AG09319 (cell line): Measurements from ENCODE around the gene CCBE1.

ENCODE experiments used
- DNase-seq: peaks from one replicate; pipeline ENCODE4 v3.0.0-alpha.2; 2010; ENCODE audit warnings: low read depth; ENCODE audit errors: extremely low read depth
- TF ChIP-seq, protein P1 (sequence below): IDR thresholded peaks from 2 replicates; pipeline ENCODE4 v1.5.1; 2011; ENCODE audit warnings: low read depth, mild to moderate bottlenecking, inconsistent platforms, low read length, moderate library complexity

CCBE1 gene

DNA sequence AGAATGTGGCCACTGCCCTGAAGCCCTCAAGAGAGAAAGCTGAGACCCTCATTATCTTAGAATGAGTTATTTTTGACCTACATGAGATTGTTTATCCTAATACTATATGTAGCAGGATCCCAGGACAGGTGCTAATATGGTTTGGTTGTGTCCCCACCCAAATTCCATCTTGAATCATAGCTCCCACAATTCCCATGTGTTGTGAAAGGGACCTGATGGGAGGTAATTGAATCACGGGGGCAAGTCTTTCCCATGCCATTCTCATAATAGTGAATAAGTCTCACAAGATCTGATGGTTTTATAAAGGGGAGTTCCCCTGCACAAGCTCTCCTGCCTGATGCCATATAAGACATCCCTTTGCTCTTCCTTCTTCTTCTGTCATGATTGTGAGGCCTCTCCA, 76.8 kb downstream of the CCBE1 start:
- TF ChIP-seq, protein P1, sequence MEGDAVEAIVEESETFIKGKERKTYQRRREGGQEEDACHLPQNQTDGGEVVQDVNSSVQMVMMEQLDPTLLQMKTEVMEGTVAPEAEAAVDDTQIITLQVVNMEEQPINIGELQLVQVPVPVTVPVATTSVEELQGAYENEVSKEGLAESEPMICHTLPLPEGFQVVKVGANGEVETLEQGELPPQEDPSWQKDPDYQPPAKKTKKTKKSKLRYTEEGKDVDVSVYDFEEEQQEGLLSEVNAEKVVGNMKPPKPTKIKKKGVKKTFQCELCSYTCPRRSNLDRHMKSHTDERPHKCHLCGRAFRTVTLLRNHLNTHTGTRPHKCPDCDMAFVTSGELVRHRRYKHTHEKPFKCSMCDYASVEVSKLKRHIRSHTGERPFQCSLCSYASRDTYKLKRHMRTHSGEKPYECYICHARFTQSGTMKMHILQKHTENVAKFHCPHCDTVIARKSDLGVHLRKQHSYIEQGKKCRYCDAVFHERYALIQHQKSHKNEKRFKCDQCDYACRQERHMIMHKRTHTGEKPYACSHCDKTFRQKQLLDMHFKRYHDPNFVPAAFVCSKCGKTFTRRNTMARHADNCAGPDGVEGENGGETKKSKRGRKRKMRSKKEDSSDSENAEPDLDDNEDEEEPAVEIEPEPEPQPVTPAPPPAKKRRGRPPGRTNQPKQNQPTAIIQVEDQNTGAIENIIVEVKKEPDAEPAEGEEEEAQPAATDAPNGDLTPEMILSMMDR: no peak
- DNase-seq: no peak

DNA sequence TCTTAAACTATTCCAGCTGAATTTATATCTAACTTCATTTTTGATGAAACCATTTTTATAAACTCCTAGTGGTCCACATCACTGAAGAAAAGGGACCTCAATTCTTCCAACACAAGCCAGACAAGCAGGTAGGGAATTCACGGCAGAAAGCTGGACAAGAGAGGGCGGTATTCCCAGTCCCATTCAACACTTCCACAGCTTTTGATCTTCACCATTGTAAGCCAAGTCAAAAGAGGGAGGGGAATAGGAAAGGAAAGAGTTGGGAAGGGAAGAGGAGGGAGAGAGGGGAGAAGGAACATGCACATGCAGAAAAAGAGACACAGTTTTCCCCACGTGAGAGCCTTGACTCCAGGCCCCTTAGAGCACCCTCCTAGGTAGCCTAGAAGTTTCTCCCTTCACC, 77.4 kb downstream of the CCBE1 start:
- TF ChIP-seq, protein P1: no peak
- DNase-seq: no peak

DNA sequence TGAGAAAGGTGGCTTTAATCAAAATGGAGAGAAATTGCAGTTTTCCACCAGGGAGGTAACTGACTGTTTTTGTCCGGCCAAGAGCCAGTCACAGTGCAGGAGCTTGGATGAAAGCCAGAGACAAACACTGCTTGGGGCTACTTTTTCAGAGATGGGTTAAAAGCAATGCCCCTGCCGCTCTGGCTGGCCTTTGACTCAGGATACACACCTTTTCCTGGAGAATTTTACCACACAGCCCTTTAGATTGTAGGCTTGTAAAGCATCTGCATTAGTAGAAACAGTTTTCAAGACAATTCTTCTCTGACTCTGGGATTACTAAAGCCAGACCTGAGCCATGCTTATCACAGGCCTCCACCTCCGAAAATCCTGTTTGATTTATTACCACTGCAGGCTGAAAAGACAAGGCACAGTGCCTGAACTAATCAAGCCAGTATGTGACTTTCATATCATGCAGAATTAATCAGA, 79.7 kb downstream of the CCBE1 start:
- no peak for DNase-seq
- TF ChIP-seq, protein P1: no peak

DNA sequence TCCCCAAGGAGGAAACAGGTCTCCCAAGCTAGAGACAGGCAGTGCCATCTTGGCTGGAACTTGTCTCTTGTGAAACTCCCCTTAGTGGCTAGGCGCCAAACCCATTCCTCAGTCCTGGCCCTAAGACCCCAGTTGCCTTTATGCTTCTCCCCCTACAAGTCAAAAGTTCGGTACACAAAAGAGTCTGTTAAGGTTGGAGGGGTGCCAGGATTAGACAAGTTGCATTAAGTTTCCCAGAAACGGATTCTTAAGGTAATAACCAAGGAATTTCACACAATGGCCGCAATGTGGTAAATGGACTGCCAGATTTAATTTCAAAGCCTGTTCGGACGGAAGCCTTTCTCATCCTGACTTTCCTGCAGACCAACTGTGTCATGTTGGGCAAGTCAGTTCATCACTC, 80.7 kb downstream of the CCBE1 start:
- TF ChIP-seq, protein P1: no peak
- DNase-seq: no peak

DNA sequence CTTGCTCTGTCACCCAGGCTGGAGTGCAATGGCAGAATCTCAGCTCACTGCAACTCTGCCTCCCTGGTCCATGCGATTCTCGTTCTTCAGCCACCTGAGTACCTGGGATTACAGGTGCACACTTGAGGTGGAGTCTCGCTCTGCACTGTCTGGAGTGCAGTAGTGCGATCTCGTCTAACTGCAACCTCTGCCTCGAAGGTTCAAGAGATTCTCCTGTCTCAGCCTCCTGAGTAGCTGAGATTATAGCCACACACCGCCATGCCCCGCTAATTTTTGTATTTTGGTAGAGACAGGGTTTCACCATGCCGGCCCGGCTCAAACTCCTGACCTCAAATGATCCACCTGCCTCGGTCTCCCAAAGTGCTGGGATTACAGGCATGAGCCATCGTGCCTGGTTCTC, 83.3 kb downstream of the CCBE1 start:
- no peak for DNase-seq
- TF ChIP-seq, protein P1: no peak

DNA sequence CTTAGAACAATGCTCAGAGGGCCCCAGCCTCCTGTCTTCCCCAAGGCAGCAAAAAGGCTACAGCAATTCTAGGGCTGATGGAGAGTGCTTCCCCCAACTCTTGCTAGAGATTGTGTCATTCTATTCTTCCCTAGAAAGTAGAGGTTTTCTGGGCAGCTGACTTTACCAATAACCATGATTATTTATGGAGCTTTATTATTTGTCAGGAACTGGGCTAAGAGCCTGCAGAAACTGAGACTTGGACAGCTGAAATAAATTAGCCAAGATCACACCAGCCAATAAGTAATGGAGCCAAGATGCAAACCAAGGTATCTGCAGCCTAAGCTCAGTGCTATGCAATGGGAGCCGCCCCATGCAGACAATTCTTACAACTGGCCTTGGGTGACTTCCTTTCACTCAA, 84.8 kb downstream of the CCBE1 start:
- DNase-seq: peak; percentile 88
- TF ChIP-seq, protein P1: no peak

DNA sequence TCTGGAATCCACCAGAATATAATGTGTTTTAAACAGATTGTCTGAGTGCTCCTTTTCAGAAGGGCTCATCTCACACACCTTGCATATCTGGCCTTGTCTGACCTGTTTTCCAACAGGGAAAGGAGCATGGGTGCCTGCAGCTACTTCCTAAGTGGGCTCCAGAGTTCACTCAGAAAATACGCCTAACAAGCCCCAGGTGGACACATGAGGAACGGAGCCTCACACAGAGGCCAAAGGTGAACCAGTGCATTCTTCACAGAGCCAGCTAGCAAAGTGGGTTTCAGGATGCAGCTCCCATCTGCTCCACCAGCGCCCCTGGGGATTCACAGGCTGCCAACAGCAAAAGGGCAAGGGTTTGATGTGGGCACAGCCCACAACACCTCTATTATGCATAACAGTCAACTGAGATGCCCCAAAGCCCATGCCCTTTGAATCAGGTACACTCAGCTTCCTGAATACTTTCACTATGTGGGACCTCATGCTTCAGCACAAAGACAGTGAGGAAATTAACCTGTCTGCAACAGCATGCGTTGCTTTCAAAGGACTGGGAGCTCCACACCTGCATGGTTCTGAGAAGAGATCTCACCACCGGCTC, 86.6 kb downstream of the CCBE1 start:
- DNase-seq: no peak
- TF ChIP-seq, protein P1: no peak
